ENCODE results near the gene PTPN7.

Gene PTPN7

GRCh38 chr1:202154766-202155477 is 5.5 kb downstream of the PTPN7 start:
- TF ChIP-seq, protein P1, sequence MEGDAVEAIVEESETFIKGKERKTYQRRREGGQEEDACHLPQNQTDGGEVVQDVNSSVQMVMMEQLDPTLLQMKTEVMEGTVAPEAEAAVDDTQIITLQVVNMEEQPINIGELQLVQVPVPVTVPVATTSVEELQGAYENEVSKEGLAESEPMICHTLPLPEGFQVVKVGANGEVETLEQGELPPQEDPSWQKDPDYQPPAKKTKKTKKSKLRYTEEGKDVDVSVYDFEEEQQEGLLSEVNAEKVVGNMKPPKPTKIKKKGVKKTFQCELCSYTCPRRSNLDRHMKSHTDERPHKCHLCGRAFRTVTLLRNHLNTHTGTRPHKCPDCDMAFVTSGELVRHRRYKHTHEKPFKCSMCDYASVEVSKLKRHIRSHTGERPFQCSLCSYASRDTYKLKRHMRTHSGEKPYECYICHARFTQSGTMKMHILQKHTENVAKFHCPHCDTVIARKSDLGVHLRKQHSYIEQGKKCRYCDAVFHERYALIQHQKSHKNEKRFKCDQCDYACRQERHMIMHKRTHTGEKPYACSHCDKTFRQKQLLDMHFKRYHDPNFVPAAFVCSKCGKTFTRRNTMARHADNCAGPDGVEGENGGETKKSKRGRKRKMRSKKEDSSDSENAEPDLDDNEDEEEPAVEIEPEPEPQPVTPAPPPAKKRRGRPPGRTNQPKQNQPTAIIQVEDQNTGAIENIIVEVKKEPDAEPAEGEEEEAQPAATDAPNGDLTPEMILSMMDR (IDR thresholded peaks at IDR 0.05) = peak; percentile 68

DNA sequence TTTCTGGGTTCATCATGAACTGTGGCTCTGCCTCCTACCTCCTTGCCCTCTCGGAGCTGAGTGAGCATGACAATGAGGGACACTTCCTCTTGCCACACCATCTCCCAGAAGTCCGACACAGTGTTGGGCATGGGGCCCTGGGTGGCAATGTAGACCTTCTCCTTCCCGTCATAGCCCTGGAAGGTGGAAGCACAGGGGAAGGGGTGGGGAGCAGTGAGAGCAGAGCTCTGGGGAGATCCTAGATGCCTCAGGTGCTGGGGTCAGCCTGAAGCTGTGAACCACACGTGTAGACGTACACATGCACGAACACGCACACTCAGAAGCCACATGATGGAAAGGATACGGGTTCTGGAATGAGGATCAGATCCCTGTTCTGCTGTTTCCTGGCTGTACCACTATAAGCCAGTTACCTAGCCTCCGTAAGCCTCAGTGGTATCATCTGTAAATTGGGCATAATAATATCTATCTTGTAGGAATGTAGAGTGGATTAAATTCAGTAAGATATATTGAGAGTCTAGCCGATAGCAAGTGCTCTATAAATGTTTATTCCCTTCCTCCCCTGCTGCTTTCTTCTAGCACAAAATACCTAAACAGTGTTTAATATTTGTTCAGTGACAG is 6.1 kb downstream of the PTPN7 start:
- TF ChIP-seq, protein P1 (IDR thresholded peaks at IDR 0.05) = no peak

DNA sequence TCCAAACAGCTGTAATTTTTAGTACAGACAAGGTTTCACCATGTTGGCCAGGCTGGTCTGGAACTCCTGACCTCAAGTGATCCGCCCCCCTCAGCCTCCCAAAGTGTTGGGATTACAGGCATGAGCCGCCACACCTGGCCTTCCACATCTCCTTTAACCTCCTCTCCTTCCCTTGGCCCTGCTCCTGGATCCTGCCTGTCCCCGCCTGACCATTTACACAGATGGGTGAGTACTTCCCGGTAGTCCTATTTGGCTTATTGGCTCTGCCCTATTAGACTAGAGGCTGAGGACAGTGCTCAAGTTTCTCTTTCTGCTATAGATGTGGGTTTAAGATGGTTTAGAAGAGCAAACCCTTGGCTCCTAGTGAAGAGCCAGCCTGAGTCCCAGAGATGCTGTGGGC is 7.1 kb downstream of the PTPN7 start:
- TF ChIP-seq, protein P1 (IDR thresholded peaks at IDR 0.05) = no peak

GRCh38 chr1:202152399-202152798 is 8.0 kb downstream of the PTPN7 start:
- TF ChIP-seq, protein P1 (IDR thresholded peaks at IDR 0.05) = no peak

- TF ChIP-seq, protein P1 (IDR thresholded peaks at IDR 0.05) = no peak
Observed at GRCh38 chr1:202151045-202151444, 9.4 kb downstream of the PTPN7 start.

- TF ChIP-seq, protein P1 (IDR thresholded peaks at IDR 0.05) = no peak
Observed at GRCh38 chr1:202150602-202151001, 9.8 kb downstream of the PTPN7 start.

DNA sequence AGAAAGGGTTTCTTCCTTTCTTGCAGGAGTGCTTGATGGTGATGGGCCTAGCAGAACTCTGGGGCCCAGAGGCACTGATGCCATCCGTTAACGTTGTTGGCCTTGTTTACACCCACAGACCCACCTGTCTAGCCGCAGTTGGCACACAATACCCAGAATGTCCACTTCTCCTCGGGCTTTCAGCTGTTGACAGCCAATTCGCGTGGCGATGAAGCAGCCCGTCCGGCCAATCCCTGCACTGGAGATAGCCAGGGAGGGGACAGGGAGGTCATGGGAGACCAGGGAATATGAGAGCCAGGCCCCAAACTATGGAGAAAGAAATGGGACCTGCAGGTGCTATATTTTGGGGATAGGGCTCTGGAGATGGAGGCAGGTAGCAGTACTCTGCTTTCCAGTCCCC is 10.2 kb downstream of the PTPN7 start:
- TF ChIP-seq, protein P1 (IDR thresholded peaks at IDR 0.05) = no peak

Data from LNCAP (cell line).